ENCODE measurements around the gene HOXA10. TPM values are rescaled to one million over a fixed set of nuclear protein-coding genes. Genes with fewer than 3 reads are reported as not detected.
A peak's percentile ranks its signal among the peaks of the same experiment; 100 is the strongest.

The HOXA10 gene
- total RNA-seq, 1 donor from 2014 or later: 0.12 TPM

DNA sequence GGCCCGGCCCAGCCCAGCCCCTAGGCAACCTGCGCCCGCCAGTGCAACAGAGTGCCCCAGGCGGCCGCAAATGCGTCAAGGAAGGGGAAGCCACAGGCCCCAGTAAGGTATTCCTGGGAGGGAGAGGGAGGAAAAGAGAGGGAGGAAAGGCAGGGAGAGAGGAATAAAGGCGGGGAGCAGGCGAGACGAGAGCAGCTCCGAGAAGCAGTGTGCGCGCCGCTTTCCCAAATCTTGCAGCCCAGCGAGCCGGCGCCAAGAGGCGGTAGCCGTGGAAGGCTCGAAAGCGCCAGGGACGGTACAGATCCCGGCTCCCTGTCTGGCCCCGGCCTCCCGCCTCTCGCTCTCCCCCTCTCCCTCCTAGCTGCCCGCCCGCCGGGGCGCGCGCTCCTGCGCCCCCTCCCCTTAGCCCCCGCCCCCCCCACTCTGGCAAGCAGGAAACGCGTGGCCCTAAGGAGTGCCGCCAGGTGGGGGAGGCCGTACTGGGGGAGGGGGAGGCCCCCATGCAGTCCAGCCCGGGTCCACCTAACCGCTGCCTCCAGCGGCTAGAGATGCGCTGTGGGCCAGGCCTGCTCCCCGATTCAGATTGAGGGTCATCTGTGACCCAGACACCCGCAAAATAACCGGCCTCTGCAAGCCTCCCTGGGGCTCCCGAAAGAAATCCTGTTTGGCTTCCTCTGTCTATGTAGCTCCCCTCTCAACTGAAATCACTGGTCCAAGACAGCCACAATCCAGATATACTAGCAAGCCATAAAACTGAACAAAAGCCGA is 4.3 kb downstream of the HOXA10 start:
- no peak overlapping the region for H3K4me3 Mint-ChIP-seq (ENCODE audit: unreplicated experiment)
- no peaks in the 10 kb centered on the region for H3K9me3 Mint-ChIP-seq (ENCODE audit: low read depth)
- H3K36me3 Mint-ChIP-seq (ENCODE audit: low read depth): peaks cover 6% of the 10 kb centered on the region
- TF ChIP-seq CTCF (IDR thresholded peaks at IDR 0.05): no peak
- peaks cover 65% of the 10 kb centered on the region for H3K27me3 Mint-ChIP-seq (ENCODE audit: low read depth)
- peaks cover 14% of the 10 kb centered on the region for H3K4me1 Mint-ChIP-seq (ENCODE audit: low read depth)
- DNase-seq (ENCODE audit: low spot score): peak; percentile 72
- H3K27ac Mint-ChIP-seq (ENCODE audit: unreplicated experiment): no peak overlapping the region

DNA sequence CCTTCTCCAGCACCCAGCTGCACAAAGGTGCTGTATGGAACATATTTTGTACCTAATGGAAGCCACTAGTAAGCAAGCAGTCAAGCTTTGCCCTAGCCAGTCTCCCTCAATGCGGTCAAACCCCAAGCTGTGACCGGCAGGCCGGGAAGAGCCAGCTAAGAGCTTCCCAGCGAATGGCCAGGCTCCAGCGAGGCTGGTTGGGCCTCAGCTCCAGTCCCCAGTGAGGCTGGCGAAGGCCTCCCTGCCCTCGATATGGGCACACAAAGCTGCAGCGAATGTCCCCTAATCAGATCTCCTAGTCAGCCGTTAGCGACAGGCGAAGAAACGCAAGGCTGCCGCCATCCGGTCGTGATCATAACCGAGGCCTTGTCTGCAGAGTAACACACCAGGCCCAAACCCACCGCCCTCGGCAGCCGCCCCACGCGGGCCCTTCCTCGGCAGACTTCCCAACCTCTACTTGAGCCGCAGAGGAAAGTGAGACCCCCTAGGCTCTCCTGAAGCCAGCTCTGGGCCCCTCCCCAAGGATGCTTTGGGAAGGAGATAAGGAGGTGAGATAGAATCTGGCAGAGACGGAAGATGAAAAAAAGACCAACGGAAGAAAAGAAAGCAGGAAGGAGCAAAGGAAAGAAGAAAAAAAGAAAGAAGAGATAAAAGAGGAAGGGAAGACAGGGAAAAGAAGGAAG is 5.7 kb downstream of the HOXA10 start:
- no peaks in the 10 kb centered on the region for H3K9me3 Mint-ChIP-seq (ENCODE audit: low read depth)
- no peak for TF ChIP-seq CTCF (IDR thresholded peaks at IDR 0.05)
- H3K4me3 Mint-ChIP-seq (ENCODE audit: unreplicated experiment): no peak overlapping the region
- H3K36me3 Mint-ChIP-seq (ENCODE audit: low read depth): peaks cover 5% of the 10 kb centered on the region
- peaks cover 14% of the 10 kb centered on the region for H3K4me1 Mint-ChIP-seq (ENCODE audit: low read depth)
- no peak overlapping the region for H3K27ac Mint-ChIP-seq (ENCODE audit: unreplicated experiment)
- peaks cover 72% of the 10 kb centered on the region for H3K27me3 Mint-ChIP-seq (ENCODE audit: low read depth)
- peak; percentile 68 for DNase-seq (ENCODE audit: low spot score)

DNA sequence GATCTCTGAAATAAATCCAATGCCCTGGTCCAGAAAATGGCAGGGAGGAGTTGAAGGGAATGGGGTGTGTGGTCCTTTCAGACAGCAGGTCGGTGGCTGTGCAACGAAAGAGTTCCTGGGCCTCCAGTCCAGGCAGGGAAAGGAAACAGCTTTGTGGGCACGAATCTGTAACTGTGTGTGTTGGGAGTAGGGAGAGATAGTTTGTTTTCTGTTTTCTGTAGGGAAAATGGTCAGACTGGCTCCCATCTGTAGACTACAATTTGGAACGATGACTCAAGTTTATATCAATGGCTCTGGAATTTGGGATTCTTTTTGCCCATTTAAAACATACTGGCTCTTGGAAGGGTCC is 6.2 kb downstream of the HOXA10 start:
- peaks cover 76% of the 10 kb centered on the region for H3K27me3 Mint-ChIP-seq (ENCODE audit: low read depth)
- H3K27ac Mint-ChIP-seq (ENCODE audit: unreplicated experiment): no peak overlapping the region
- DNase-seq (ENCODE audit: low spot score): peak; percentile 4
- H3K4me3 Mint-ChIP-seq (ENCODE audit: unreplicated experiment): no peak overlapping the region
- H3K4me1 Mint-ChIP-seq (ENCODE audit: low read depth): peaks cover 14% of the 10 kb centered on the region
- no peak for TF ChIP-seq CTCF (IDR thresholded peaks at IDR 0.05)
- no peaks in the 10 kb centered on the region for H3K9me3 Mint-ChIP-seq (ENCODE audit: low read depth)
- peaks cover 5% of the 10 kb centered on the region for H3K36me3 Mint-ChIP-seq (ENCODE audit: low read depth)

GRCh38 chr7:27166531-27167505 is 7.3 kb downstream of the HOXA10 start:
- TF ChIP-seq CTCF (IDR thresholded peaks at IDR 0.05): no peak
- H3K4me3 Mint-ChIP-seq (ENCODE audit: unreplicated experiment): no peak overlapping the region

More at GRCh38 chr7:27166531-27167505, 7.3 kb downstream of the HOXA10 start:
- H3K4me1 Mint-ChIP-seq (ENCODE audit: low read depth): peaks cover 9% of the 10 kb centered on the region
- DNase-seq (ENCODE audit: low spot score): peak; percentile 66
- no peaks in the 10 kb centered on the region for H3K9me3 Mint-ChIP-seq (ENCODE audit: low read depth)
- H3K27ac Mint-ChIP-seq (ENCODE audit: unreplicated experiment): no peak overlapping the region
- peaks cover 4% of the 10 kb centered on the region for H3K36me3 Mint-ChIP-seq (ENCODE audit: low read depth)
- peaks cover 76% of the 10 kb centered on the region for H3K27me3 Mint-ChIP-seq (ENCODE audit: low read depth)

Data from chondrocyte (in vitro differentiated cells).